OCI-LY3 (cell line): Measurements from ENCODE around the gene CD300LG.

Experiments used
- H2AFZ ChIP-seq: fragments of 200-600, 300-600 bp; shearing (Covaris generic); 2 replicates; pipeline ENCODE4 v1.6.0; 2014; ENCODE audit warnings: antibody characterized with exemption, low read depth, low read length
- H3K27ac ChIP-seq: fragments of 200-600, 300-600 bp; sonication (generic); 2 replicates; pipeline ENCODE4 v1.5.1; 2014; ENCODE audit warnings: mild to moderate bottlenecking, low read length, moderate library complexity, mixed read lengths
- H3K27me3 ChIP-seq: fragments of 200-600, 300-600 bp; sonication (generic); 2 replicates; pipeline ENCODE4 v1.6.1; 2014; ENCODE audit warnings: low read depth, low read length, mixed read lengths
- H3K36me3 ChIP-seq: fragments of 200-600, 300-600 bp; sonication (generic); replicated peaks from 2 replicates; pipeline ENCODE3; 2014; ENCODE audit warnings: low read depth, low read length, mixed read lengths
- H3K4me1 ChIP-seq: fragments of 300-600, 200-600 bp; sonication (generic); 2 replicates; pipeline ENCODE4 v1.6.1; 2014; ENCODE audit warnings: low read length, mixed read lengths
- H3K4me2 ChIP-seq: fragments of 200-600, 300-600 bp; sonication (generic); 2 replicates; pipeline ENCODE4 v1.6.1; 2014; ENCODE audit warnings: low read length, mixed read lengths
- H3K4me3 ChIP-seq: fragments of 300-600, 200-600 bp; sonication (generic); 2 replicates; pipeline ENCODE4 v1.5.1; 2014; ENCODE audit warnings: antibody characterized with exemption, mild to moderate bottlenecking, low read length, moderate library complexity
- H3K79me2 ChIP-seq: fragments of 300-600, 200-600 bp; shearing (Covaris generic); 2 replicates; pipeline ENCODE4 v1.6.1; 2014; ENCODE audit warnings: mild to moderate bottlenecking, low read length, mixed read lengths
- H3K9ac ChIP-seq: fragments of 300-600, 200-600 bp; shearing (Covaris generic); 2 replicates; pipeline ENCODE4 v1.6.0; 2014; ENCODE audit warnings: mild to moderate bottlenecking, low read length, moderate library complexity
- H3K9me3 ChIP-seq: fragments of 200-600, 300-600 bp; shearing (Covaris generic); 2 replicates; pipeline ENCODE4 v1.6.1; 2014; ENCODE audit warnings: low read length, mixed read lengths; ENCODE audit not compliant: insufficient read depth
- H4K20me1 ChIP-seq: fragments of 200-600, 300-600 bp; sonication (generic); 2 replicates; pipeline ENCODE4 v1.6.1; 2016; ENCODE audit warnings: low read length, mixed read lengths; ENCODE audit not compliant: insufficient read depth
- EZH2phosphoT487 ChIP-seq: fragments of 200-600 bp; shearing (Covaris generic); IDR thresholded peaks from 2 replicates; pipeline ENCODE4 v1.6.1; 2018; ENCODE audit warnings: antibody characterized with exemption, mixed run types, low read depth
- TF ChIP-seq, protein P1 (sequence below): fragments of 200-600, 300-600 bp; sonication (generic); IDR thresholded peaks from 2 replicates; pipeline ENCODE4 v1.5.1; 2014; ENCODE audit warnings: antibody characterized with exemption, low read length, low read depth

Gene CD300LG

DNA sequence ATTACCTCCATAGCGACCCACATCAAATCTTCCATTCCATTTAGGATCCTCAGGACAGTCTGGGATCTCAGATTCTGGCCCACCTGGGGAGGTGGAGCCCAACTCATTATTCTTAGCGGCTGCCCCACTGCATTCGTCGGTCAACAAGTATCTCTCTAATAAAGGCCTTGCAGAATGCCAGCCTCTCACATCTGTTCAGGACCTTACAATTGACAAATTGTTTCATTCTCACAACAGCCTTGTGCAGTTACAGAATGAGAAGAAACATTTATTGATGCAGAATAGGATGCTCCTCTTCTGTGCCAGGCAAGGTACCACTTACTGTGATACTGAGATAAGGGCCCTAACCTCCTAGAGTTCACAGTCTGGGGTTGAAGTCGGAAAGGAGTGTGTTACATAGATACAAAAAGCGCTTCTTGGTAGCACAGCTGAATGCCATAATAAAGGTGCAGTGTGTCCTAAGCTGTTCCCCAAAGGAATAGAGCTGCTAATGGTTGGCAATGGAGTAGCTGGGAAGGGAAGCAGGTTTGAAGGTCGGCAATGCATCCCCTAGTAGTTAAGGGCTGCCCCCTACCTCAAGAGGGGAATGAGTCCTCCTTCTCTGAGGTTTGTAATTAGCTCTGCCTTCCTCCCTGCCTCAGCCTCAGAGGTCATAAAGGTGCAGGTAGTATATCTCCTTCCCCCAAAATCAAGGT is 62.7 kb downstream of the CD300LG start:
- Histone ChIP-seq H2AFZ (no peak overlapping the region), H3K4me1 (peaks cover 6% of the 10 kb centered on the region; the same call in 1 of the 2 replicates), H3K4me3 (no peak overlapping the region), H3K9me3 (no peaks in the 10 kb centered on the region), H3K9ac (no peak overlapping the region), H4K20me1 (0 out of 2 replicates have a peak, but pooled peaks cover 3% of the 10 kb centered on the region), H3K4me2 (no peak overlapping the region), H3K79me2 (no peaks in the 10 kb centered on the region), H3K36me3 (no peaks in the 10 kb centered on the region), H3K27ac (no peak overlapping the region), H3K27me3 (peaks cover 15% of the 10 kb centered on the region)
- TF ChIP-seq, protein P1, sequence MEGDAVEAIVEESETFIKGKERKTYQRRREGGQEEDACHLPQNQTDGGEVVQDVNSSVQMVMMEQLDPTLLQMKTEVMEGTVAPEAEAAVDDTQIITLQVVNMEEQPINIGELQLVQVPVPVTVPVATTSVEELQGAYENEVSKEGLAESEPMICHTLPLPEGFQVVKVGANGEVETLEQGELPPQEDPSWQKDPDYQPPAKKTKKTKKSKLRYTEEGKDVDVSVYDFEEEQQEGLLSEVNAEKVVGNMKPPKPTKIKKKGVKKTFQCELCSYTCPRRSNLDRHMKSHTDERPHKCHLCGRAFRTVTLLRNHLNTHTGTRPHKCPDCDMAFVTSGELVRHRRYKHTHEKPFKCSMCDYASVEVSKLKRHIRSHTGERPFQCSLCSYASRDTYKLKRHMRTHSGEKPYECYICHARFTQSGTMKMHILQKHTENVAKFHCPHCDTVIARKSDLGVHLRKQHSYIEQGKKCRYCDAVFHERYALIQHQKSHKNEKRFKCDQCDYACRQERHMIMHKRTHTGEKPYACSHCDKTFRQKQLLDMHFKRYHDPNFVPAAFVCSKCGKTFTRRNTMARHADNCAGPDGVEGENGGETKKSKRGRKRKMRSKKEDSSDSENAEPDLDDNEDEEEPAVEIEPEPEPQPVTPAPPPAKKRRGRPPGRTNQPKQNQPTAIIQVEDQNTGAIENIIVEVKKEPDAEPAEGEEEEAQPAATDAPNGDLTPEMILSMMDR = no peak
- no peak for TF ChIP-seq EZH2phosphoT487

DNA sequence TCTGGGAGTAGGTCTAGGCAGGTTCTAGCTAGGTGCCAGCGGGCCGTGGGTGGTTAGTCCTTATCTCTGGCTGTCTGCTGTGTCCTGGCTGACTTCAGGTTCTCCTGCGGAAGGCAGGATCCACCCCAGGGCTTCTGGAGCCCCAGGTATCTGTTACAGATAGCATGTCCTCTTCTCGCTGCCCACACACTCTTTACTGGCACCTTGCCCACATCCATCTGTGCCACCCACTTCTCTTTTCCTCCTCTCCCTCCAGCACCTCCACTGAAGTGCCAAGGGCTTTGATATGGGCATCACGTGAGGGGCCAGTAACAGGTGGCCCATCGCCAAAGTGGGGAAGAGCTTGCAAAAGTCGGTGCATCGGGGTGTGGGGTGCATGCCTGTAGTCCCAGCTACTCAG is 64.9 kb downstream of the CD300LG start:
- H3K27me3 ChIP-seq = peaks cover 13% of the 10 kb centered on the region
- H3K9me3 ChIP-seq = no peaks in the 10 kb centered on the region
- no peaks in the 10 kb centered on the region for H3K36me3 ChIP-seq
- no peak overlapping the region for H3K4me2 ChIP-seq
- H2AFZ ChIP-seq = no peak overlapping the region
- no peak overlapping the region for H3K4me3 ChIP-seq
- no peak overlapping the region for H3K27ac ChIP-seq
- TF ChIP-seq EZH2phosphoT487 = no peak
- TF ChIP-seq, protein P1 = no peak
- H3K4me1 ChIP-seq = peaks cover 4% of the 10 kb centered on the region; the same call in 1 of the 2 replicates
- H3K79me2 ChIP-seq = no peaks in the 10 kb centered on the region
- H3K9ac ChIP-seq = no peak overlapping the region
- 0 out of 2 replicates have a peak, but pooled peaks cover 3% of the 10 kb centered on the region for H4K20me1 ChIP-seq

DNA sequence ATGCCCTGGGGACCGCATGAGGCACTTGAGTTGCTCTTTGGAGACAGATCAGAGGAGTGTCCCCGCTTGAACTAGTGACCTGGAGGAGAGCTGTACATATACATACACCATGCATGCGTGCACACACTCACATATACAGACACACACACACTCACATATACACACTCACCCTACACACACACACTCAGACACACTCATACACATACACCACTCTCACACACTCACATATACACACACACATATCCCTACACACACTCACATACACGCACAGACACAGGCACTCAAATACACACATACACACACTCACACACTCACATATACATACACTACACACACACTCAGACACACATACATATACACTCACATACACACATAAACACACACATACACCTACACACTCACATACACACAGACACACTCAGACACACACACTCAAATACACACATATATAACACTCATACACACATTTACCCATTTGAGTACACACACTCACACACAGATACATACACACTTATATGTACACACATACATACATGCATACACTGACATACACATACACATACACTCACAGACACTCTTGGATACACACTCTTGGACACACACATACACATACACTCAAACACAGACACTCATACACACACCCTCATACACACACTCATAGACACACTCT is 65.8 kb downstream of the CD300LG start:
- no peak overlapping the region for H3K9ac ChIP-seq
- H4K20me1 ChIP-seq = 0 out of 2 replicates have a peak, but pooled peaks cover 3% of the 10 kb centered on the region
- H3K27me3 ChIP-seq = peaks cover 6% of the 10 kb centered on the region
- H3K4me2 ChIP-seq = no peak overlapping the region
- no peaks in the 10 kb centered on the region for H3K4me1 ChIP-seq
- H3K9me3 ChIP-seq = no peaks in the 10 kb centered on the region
- TF ChIP-seq, protein P1 = no peak
- TF ChIP-seq EZH2phosphoT487 = no peak
- H3K4me3 ChIP-seq = no peak overlapping the region
- no peak overlapping the region for H3K27ac ChIP-seq
- H3K79me2 ChIP-seq = no peaks in the 10 kb centered on the region
- no peaks in the 10 kb centered on the region for H3K36me3 ChIP-seq
- H2AFZ ChIP-seq = no peak overlapping the region
